Measurements from ENCODE around the gene RNPEP. TPM values are rescaled to one million over a fixed set of nuclear protein-coding genes. Genes with fewer than 3 reads are reported as not detected.
A peak's percentile ranks its signal among the peaks of the same experiment; 100 is the strongest.
"Not testable (repeated sequence)": the region's sequence is repeated elsewhere in the genome, so short reads cannot be mapped to it uniquely, and the experiment has no call there.

Gene RNPEP
- total RNA-seq, 1 experiment from 2014 or later = 153 TPM

DNA sequence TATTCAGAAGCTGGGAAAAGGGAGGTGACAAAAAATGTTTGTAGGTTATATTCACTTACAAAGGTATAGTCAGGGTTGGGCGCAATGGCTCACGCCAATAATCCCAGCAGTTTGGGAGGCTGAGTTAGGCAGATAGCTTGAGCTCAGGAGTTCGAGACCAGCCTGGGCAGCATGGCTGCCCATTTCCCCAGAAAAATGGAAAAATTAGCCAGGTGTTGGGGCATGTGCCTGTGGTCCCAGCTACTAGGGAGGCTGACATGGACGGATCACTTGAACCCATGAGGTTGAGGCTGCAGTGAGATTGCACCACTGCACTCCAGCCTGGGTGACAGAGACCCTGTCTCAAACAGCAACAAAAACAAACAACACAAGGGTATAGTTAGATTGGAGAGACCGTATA is 24.1 kb upstream of the RNPEP start:
- no peak for DNase-seq (ENCODE audit: extremely low read depth, low read depth)

DNA sequence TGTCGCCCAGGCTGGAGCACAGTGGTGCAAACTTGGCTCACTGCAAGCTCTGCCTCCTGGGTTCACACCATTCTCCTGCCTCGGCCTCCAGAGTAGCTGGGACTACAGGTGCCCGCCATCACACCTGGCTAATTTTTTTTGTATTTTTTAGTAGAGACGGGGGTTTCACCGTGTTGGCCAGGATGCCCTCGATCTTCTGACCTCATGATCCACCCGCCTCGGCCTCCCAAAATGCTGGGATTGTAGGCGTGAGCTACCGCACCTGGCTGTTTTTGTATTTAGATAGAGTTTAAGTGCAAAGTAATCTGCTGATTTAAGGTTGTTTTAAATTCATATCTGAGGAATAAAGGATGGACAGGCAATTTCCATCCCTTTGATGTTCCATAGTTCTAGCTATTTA is 20.1 kb upstream of the RNPEP start:
- not testable (repeated sequence) for DNase-seq (ENCODE audit: extremely low read depth, low read depth)

DNA sequence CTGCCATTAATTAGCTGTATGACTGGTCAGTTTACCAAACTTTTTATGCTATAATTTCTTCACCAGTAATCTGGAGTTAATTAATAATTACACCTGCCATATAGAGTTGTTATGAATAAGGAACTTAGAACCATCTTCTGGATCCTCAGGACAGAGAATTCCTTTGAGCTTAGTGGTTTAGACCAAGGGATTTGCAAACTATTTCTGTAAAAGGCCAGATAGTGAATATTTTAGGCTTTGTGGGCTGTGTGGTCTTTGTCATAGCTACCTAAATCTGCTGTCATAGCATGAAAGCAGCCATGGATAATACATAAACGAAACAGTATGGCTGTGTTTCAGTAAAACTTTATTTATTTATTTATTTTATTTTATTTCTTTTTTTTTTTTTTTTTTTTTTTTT is 18.2 kb upstream of the RNPEP start:
- no peak for DNase-seq (ENCODE audit: extremely low read depth, low read depth)

DNA sequence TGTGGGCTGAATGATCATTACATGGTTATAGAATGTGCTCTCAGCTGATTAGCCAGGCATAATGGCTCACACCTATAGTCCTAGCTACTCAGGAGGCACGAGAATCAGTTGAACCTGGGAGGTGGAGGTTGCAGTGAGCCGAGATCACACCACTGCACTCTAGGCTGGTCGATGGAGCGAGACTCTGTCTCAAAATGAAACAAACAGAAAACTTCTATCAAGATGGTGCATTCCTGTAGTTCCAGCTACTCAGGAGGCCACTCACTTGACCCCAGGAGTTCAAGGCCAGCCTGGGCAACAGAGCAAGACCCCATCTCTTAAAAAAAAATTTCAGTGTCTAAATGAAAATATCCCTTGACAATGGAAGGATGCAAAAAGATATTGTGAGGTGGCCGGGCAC is 16.3 kb upstream of the RNPEP start:
- no peak for DNase-seq (ENCODE audit: extremely low read depth, low read depth)

DNA sequence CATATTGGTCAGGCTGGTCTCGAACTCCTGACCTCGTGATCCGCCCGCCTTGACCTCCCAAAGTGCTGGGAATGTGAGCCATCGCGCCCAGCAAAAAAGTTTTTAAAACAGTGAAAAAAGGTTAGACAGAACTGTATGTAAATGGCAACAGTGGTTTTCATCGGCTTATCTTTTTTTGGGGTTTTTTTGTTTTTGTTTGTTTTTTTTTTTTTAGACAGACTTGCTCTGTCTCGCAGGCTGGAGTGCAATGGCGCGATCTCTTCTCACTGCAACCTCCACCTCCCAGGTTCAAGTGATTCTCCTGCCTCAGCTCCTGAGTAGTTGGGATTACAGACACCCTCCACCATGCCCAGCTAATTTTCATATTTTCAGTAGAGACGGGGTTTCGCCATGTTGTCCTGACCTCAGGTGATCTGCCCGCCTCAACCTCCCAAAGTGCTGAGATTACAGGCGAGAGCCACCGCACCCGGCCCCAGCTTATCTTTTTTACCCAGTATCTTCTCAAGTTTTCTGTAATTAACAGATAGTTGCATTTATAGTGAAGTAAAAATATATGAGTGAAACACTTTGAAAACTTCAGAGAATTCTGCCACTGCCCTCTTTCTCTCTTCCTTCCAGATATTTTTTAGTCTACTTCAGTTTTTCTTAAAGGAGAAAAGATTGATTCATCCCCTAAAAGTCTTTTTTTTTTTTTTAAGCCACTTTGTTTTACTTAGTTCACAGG is 14.1 kb upstream of the RNPEP start:
- no peak for DNase-seq (ENCODE audit: extremely low read depth, low read depth)

DNA sequence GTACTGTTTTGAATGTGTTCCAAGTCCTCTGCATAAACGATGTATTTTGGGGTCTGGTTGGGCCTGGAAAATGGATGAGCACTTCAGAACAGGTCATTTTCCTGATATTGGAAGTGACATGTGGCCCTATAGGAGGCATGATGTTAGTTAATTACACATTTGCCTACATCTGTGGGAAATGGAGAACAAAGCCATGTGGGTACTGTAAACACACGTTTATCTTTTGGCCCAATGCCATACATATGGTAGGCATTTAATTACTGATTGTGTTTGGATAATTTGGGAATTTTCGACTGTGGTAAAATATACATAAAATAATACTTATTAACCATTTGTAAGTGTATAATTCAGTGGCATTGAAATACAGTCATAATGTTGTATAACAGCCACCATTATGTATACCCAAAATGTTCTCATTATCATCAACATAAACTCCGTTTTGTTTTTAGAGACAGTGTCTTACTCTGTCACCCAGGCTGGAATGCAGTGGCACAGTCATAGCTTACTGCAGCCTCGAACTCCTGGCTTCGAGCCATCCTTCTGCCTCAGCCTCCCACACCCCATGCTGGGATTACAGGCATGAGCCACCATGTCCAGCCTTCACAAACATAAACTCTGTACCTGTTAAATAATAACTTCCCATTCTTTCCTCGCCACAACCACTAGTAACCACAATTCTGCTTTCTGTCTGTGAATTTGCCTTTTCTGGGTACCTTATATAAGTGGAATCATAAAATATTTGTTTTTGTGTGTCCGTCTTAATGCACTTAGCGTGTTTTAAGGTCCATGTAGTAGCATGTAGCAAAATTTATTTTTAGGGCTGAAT is 11.9 kb upstream of the RNPEP start:
- DNase-seq (ENCODE audit: extremely low read depth, low read depth) = no peak

DNA sequence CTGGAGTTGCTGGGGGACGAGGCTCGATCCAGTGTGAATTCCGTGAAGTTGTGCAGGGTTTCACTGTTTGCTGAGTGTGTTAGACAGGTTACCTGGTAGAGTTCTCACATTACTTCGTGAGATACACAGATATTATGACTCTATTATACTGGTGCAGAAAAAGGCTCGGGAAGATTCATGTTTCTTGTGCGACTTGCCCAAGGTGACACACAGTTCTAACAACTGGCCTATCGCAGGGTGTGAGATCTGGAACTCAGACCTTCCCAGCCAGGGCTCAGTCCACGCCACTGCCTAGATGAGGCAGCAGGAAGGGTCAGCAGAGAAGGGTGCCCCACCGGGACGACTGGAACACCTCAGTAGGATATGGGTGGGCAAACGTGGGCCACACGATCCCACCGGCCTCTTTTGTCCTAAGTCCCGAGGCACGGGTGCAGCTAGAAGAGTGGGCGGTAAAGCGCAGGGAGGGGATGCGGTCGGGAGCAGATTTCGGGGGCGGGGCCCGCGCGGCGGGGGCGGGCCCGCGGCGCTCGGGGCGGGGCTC is 296 bp upstream of the RNPEP start:
- DNase-seq (ENCODE audit: extremely low read depth, low read depth) = no peak

DNA sequence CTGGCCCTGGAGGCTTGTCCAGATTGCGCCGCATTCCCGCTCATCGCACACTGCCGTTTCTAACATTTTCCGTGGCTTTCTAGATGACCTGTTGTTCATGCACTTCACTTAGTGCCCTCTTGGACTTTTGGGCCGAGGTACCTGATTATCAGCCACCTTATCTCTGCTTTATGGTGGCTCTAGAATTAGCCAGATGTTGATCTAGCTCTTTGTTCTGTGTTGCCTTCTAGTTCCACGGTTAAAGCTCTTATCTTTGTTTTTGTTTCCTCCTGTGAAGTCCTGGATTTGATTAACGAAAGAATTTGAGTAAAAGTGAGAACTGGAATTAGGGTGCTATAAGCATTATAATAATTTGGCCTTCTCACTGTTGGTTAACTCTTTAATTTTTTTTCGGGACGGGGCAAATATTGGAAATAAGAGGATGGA is 945 bp downstream of the RNPEP start:
- DNase-seq (ENCODE audit: extremely low read depth, low read depth) = no peak

DNA sequence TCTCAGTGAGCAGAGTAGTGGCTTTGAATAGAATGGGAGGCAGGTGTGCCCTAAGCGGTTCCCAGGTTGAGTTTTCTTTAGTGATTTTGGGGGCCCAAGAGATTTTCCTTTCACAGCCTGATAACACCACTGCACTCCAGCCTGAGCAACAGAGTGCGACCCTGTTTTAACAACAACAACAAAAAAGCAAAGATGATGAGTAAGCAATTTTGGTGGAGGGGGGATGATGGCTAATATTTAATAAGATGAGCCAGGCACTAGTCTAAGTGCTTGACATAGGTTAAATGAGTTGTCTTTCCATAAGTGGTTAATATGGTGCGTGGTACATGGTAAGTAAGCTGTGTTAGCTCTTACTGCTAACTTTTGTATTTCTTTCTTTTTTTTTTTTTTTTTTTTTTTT is 2.0 kb downstream of the RNPEP start:
- no peak for DNase-seq (ENCODE audit: extremely low read depth, low read depth)

DNA sequence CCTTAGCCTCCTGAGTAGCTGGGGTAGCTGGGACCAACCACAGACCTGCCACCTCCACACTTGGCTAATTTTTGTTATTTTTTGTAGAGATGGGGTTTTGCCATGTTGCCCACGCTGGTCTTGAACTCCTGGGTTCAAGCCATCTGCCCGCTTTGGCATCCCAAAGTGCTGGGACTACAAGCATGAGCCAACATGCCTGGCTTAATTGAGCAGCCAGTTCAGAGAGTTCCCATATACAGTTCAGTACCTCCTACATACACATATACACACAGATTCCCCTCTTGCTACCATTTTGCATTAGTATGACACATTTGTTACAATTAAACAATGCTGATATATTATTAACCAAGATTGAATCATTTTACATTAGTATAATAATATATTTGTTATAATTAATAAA is 2.9 kb downstream of the RNPEP start:
- DNase-seq (ENCODE audit: extremely low read depth, low read depth) = no peak

DNA sequence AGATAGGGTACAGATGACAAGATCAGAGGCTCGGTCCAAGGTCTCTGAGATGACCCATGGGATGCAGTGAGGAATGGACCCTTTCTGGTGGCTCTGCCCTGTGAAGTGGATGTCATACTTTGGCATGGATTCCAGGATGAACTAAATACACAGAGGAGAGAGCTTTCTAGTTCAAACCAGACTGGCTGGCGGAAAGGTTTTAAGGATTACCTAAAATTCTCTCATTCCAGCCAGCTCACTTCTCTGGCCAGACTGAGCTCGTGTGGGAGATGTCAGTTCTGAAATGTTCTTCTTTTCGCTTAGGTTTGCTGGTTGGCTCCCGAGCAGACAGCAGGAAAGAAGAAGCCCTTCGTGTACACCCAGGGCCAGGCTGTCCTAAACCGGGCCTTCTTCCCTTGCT is 6.2 kb downstream of the RNPEP start:
- DNase-seq (ENCODE audit: extremely low read depth, low read depth) = no peak

DNA sequence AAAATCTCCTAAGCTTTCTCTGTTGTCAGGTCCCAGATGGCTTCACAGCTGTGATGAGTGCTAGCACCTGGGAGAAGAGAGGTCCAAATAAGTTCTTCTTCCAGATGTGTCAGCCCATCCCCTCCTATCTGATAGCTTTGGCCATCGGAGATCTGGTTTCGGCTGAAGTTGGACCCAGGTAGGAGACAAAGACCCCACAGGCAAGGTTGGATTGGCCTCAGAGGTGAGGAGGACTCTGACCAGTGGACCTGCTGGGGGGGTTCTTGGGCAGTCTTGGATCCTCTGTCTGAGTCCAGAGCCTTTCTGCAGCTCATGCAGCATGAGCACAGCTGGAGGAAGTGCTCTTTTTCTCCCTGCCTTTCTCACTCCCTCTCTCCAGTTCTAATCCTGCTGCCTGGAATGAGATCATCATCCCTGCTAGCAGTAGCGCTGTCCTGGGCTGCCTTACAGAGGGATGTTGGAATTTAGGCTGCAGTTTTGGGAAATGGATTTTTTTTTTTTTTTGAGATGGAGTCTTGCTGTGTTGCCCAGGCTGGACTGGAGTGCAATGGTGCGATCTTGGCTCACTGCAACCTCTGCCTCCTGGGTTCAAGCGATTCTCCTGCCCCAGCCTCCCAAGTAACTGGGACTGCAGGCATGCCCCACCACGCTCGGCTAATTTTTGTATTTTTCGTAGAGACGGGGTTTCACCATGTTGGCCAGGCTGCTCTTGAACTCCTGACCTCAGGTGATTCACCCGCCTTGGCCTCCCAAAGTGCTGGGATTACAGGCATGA is 7.1 kb downstream of the RNPEP start:
- no peak for DNase-seq (ENCODE audit: extremely low read depth, low read depth)

DNA sequence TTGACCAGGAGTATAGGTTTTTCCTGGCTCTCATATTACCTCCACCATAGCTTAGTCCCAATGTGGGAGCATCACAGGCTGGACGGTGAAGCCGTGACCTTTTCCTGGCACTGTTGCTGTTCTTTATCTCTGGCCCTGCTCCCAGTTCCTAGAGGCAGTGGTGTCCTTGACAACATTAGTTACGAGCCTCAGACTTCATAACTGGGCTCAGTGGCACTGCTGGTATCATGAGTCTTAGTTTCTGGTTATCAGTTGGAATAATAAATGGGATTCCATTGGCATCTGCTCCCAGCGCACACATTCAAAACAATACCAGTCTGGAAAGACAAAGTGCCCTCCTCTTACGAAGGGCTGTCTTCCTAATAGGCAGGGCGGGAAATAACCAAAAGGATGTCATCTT is 8.0 kb downstream of the RNPEP start:
- no peak for DNase-seq (ENCODE audit: extremely low read depth, low read depth)

DNA sequence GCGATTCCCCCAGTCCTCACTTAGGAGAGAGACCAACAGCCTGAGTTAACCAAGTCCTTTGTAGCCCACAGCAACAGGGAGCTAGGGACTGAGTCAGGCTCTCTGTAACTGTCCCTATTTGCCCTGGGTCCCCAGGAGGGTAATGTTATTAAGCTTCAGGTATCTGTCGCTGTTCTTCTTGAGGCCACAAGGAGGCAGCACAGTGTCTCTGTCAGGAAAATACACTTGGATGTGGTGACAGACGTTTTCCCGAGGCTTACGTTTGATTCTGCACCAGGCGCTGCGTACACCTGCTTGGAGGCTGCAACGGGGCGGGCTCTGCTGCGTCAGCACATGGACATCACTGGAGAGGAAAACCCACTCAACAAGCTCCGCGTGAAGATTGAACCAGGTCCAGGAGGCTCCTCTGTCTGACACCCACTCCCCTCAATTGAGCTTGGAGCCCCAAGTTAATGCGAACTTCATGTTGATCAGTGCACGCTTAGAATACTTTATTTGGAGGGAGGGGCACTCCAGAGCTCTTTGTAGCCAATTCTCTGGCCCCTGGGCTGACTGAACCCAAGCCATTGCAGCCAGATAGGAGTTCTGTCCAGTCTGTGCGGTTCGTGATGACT is 17.3 kb downstream of the RNPEP start:
- peak; percentile 70 for DNase-seq (ENCODE audit: extremely low read depth, low read depth)

DNA sequence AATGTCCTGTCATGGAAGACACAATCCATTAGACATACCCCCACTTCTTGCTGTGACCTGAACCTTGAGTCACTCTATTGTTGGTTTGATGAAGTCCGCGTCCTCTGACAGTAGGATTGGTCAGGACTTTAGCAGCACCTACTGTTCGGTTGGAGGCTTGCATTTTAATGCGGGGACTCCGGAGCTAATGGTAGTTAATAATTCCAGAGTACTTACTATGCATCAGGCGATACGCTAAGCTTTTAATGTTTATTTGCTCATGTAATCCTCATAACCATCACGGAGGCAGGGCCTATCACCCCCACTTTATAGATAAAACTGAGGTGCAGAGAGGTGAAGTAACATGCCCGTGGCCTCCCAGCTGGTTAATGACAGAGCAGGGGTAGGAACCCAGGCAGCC is 20.1 kb downstream of the RNPEP start:
- DNase-seq (ENCODE audit: extremely low read depth, low read depth) = no peak

DNA sequence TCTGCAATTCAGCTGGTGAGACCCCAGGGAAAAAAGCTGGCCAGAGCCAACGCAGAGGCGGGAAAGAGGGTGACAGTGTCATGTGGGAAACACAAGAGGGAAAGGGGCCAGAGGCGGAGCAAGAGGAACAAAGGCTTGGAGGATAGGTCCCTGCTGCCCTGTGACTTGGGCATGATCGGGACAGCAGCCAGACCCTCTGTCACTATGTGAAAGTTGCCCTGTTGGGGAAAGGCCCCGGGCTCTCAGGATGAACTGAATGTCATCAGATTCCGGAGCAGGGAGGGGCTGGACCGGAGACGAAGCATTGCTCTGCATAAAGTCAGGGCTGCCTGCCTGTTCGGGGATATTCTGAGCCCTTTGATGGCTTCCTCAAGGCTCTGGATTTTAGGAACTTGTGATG is 22.3 kb downstream of the RNPEP start:
- DNase-seq (ENCODE audit: extremely low read depth, low read depth) = no peak

DNA sequence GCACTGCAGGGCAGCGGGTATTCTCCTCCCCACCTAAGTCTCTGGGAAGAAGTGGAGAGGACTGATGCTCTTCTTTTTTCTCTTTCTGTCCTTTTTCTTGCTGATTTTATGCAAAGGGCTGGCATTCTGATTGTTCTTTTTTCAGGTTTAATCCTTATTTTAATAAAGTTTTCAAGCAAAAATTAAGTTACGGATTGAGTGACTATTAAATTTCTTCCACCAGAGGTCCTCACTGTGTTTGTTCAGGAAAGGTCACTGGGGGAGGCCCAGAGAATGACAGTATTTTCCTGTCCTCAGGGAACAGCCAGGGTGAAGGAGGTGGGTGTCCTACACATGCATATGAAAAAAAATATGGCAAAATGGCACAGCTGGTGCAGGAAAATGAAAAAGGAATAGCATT is 23.5 kb downstream of the RNPEP start:
- DNase-seq (ENCODE audit: extremely low read depth, low read depth) = no peak

DNA sequence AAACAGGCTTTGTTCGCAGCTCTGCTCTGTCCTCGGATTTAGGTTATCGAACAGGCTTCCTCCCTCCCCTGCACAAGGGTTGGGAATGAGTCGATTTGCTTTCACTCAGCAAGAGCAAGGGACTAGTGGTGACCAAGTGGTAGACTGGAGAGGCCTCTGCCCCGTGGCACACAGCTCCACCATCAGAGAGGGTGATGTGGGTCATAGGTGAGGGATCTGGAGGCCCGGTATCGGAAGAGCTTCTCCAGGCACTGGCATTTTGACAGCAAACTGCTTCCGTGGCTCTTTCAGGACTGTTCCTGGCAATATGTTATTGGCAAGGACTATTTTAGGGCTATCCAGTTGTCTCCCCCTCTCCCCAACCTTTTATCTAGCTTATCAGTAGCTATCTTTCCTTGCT is 24.9 kb downstream of the RNPEP start:
- no peak for DNase-seq (ENCODE audit: extremely low read depth, low read depth)

DNA sequence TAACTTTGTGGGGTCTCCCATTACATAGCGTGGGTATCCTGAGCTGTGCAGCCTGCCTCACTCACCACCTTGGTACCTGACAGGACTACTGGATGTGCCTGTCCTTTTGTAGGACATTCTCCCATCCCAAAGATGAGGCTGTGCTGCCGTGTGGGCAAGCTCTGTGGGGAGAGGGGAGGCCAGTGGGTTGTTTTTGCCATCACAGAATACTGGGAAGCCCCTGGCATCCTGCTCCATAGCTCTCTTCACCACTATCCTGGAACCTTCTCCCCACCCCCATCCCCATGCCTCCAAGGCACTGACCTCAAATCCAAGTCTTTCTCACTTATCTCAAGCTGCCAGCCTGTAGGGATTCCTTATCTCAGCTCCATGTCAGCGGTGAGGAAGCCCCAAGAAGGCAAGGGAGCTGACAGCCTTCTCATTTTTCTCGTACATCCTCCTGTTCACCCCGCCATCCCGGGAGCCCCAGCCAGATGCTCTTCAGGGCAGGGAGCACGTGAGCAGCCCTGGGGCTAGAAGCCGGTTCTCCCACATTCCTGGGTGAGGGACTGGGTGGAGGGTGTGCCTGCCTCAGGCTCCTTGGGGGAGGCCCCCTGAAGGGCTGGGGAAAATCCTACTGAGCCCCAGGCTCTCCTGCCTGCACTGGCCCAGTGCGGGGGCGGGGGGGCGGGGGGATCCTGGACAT is 25.5 kb downstream of the RNPEP start:
- DNase-seq (ENCODE audit: extremely low read depth, low read depth) = no peak
